ENCODE measurements around the gene TMUB1. TPM values are rescaled to one million over a fixed set of nuclear protein-coding genes. Genes with fewer than 3 reads are reported as not detected.
A peak's percentile ranks its signal among the peaks of the same experiment; 100 is the strongest.

Gene TMUB1
- total and polyA plus RNA-seq, 9 of the 15 experiments (the other 6 are each of a cell fraction or from before 2014, with no cell fraction given): 0.14 to 241 (median 74.1) TPM

- TF ChIP-seq RREB1 (CRISPR knock-in tag; IDR thresholded peaks at IDR 0.05) (no peak), BRD4 (IDR thresholded peaks at IDR 0.05) (no peak), UBTF (IDR thresholded peaks at IDR 0.05; ENCODE audit: borderline replicate concordance in 1 of 2, low read depth in 2 of 2, low read length in 2 of 2) (0 out of 4 replicates have a peak, but pooled peaks of 1 of the 2 experiments have one; percentile 30), POLR2AphosphoS2 (IDR thresholded peaks at IDR 0.05; ENCODE audit: low read length) (no peak), ZFP30 (CRISPR knock-in tag; IDR thresholded peaks at IDR 0.05; ENCODE audit: borderline replicate concordance) (no peak), TBL1XR1 (IDR thresholded peaks at IDR 0.05; ENCODE audit: low read length in 2 of 2) (0 out of 4 replicates have a peak, but pooled peaks of 1 of the 2 experiments have one; percentile 48), MAX (CRISPR knock-in tag; IDR thresholded peaks at IDR 0.05) (0 out of 2 replicates have a peak, but pooled peaks have one; percentile 38), ZBTB40 (IDR thresholded peaks at IDR 0.05) (peak; percentile 33; the same call in 1 of the 2 replicates), ZBTB40 (CRISPR knock-in tag; IDR thresholded peaks at IDR 0.05) (no peak), ZNF717 (CRISPR knock-in tag; IDR thresholded peaks at IDR 0.05) (no peak)
Observed at GRCh38 chr7:151060113-151060415, 23.2 kb downstream of the TMUB1 start (continued).

Data from K562 (cell line).